Esophagus muscularis mucosa (tissue), 4 donors: ENCODE measurements around the gene CNP. TPM values are rescaled to one million over a fixed set of nuclear protein-coding genes. Genes with fewer than 3 reads are reported as not detected.

ENCODE experiments used
- DNase-seq: peaks from one replicate; pipeline ENCODE4 v3.0.0-alpha.2; 2017; ENCODE audit errors: extremely low spot score
- H3K27ac ChIP-seq, 4 donors: fragments of 200-600 bp; sonication (generic); replicated peaks in 1 of 4; 1 replicate in 3 of 4; 2 replicates in 1 of 4; pipeline ENCODE4 v1.5.1; 2016 to 2019; ENCODE audit warnings: mild to moderate bottlenecking in 1 of 4
- H3K27me3 ChIP-seq, 4 donors: fragments of 200-600 bp; sonication (generic); one replicate each; pipeline versions ENCODE4 v1.5.1 to v1.6.0; 2016 to 2019
- H3K36me3 ChIP-seq, 4 donors: fragments of 200-600 bp; sonication (generic); one replicate each; pipeline ENCODE4 v1.5.1; 2016 to 2019
- H3K4me1 ChIP-seq, 4 donors: fragments of 200-600 bp; sonication (generic); one replicate each; pipeline ENCODE4 v1.5.1; 2016 to 2019
- H3K4me3 ChIP-seq, 4 donors: fragments of 200-600 bp; sonication (generic); 1 replicate in 2 of 4; 2 replicates in 2 of 4; pipeline ENCODE4 v1.5.1; 2016 to 2019; ENCODE audit warnings: mild to moderate bottlenecking in 4 of 4, moderate library complexity in 1 of 4
- H3K9me3 ChIP-seq, 4 donors: fragments of 200-600 bp; sonication (generic); 1 replicate in 3 of 4; 2 replicates in 1 of 4; pipeline ENCODE4 v1.5.1; 2016 to 2019
- CTCF ChIP-seq, 3 experiments: fragments of 200-600 bp in 2 of 3; fragments of 450-650 bp in 1 of 3; sonication (generic) in 2 of 3; IDR thresholded peaks; one replicate each; pipeline ENCODE4 v1.5.1; 2017 to 2019; ENCODE audit warnings: antibody characterized with exemption in 3 of 3, mild to moderate bottlenecking in 2 of 3, moderate library complexity in 1 of 3
- EP300 ChIP-seq: sonication (generic); formaldehyde crosslinking; IDR thresholded peaks from one replicate; pipeline ENCODE4 v1.6.1; 2017; ENCODE audit warnings: antibody characterized with exemption
- POLR2A ChIP-seq: fragments of 450-650 bp; IDR thresholded peaks from one replicate; pipeline ENCODE4 v1.6.1; 2017; ENCODE audit warnings: antibody characterized with exemption, moderate library complexity, mild to moderate bottlenecking, low read depth
- POLR2AphosphoS5 ChIP-seq, 2 donors: sonication (generic); formaldehyde crosslinking; IDR thresholded peaks; one replicate each; pipeline ENCODE4 v1.6.1; 2017; ENCODE audit warnings: antibody characterized with exemption in 2 of 2
- WGBS: methylation state at CpG from one replicate; pipeline ENCODE4 v1.1.5; 2018; 5-methylcytosine and 5-hydroxymethylcytosine counted together
- intact Hi-C: fragments of 100-400 bp; cut with DNase I; formaldehyde crosslinking; loops from one replicate; pipeline ENCODE4 v1.15.1; 2023
- total RNA-seq, 4 donors: library from RNA; depleted of rRNA; stranded (reverse); fragments of >200 nt; gene quantifications; one replicate each; pipeline versions ENCODE4 v1.1.0 to v1.2.1, GENCODE V29; 2016

CNP gene
- total RNA-seq, 4 donors from 2014 or later, result 68.9 to 101 (median 78.5) TPM

- Histone ChIP-seq H3K4me1 (no peaks in the 10 kb centered on the region), H3K9me3 (no peaks in the 10 kb centered on the region), H3K36me3 (peaks cover 64 to 100% (median 92%) of the 10 kb centered on the region in 4 donors), H3K4me3 (no peak overlapping the region), H3K27ac (no peak overlapping the region), H3K27me3 (no peaks in the 10 kb centered on the region)
- intact Hi-C loops, result no loop called here
- 92% methylated on average over 1 of the region's 1 CpG for WGBS
- TF ChIP-seq EP300, result no peak
- TF ChIP-seq CTCF (IDR thresholded peaks at IDR 0.05), result no peak
- no peak for TF ChIP-seq POLR2A
- no peak for TF ChIP-seq POLR2AphosphoS5 (IDR thresholded peaks at IDR 0.05)
- DNase-seq, result no peak
These were observed 20.0 kb downstream of the CNP start for GRCh38 chr17:41986634-41987033.

- H3K9me3 ChIP-seq, result no peaks in the 10 kb centered on the region
- WGBS, result 87% methylated on average over 3 of the region's 3 CpGs
- no peak overlapping the region for H3K4me3 ChIP-seq
- TF ChIP-seq CTCF (IDR thresholded peaks at IDR 0.05) (no peak), POLR2AphosphoS5 (IDR thresholded peaks at IDR 0.05) (no peak), EP300 (no peak)
- intact Hi-C loops, result no loop called here
- no peaks in the 10 kb centered on the region for H3K27me3 ChIP-seq
- DNase-seq, result no peak
- H3K27ac ChIP-seq, result no peak overlapping the region
- peaks cover 0 to 4% (median 0%) of the 10 kb centered on the region in 4 donors for H3K4me1 ChIP-seq
- peaks cover 66 to 100% (median 92%) of the 10 kb centered on the region in 4 donors for H3K36me3 ChIP-seq
These were observed 21.0 kb downstream of the CNP start for GRCh38 chr17:41987642-41988041.

GRCh38 chr17:41988418-41988817 is 21.8 kb downstream of the CNP start:
- H3K9me3 ChIP-seq, result no peaks in the 10 kb centered on the region

GRCh38 chr17:41989702-41990419 is 23.3 kb downstream of the CNP start:
- intact Hi-C loops, result no loop called here
- Histone ChIP-seq H3K27me3 (no peaks in the 10 kb centered on the region), H3K4me3 (no peak overlapping the region), H3K9me3 (no peaks in the 10 kb centered on the region), H3K27ac (no peak overlapping the region), H3K4me1 (peaks cover 0 to 6% (median 0%) of the 10 kb centered on the region in 4 donors), H3K36me3 (peaks cover 66 to 99% (median 90%) of the 10 kb centered on the region in 4 donors)
- TF ChIP-seq POLR2A (no peak), CTCF (IDR thresholded peaks at IDR 0.05) (no peak), EP300 (no peak), POLR2AphosphoS5 (IDR thresholded peaks at IDR 0.05) (no peak)
- DNase-seq, result no peak
- WGBS, result 94% methylated on average over 5 of the region's 5 CpGs

More at GRCh38 chr17:41988418-41988817, 21.8 kb downstream of the CNP start:
- H3K27me3 ChIP-seq, result no peaks in the 10 kb centered on the region
- intact Hi-C loops, result no loop called here
- H3K27ac ChIP-seq, result no peak overlapping the region
- WGBS, result 94% methylated on average over 2 of the region's 2 CpGs
- no peak for DNase-seq
- H3K36me3 ChIP-seq, result peaks cover 71 to 99% (median 91%) of the 10 kb centered on the region in 4 donors
- TF ChIP-seq EP300 (no peak), POLR2AphosphoS5 (IDR thresholded peaks at IDR 0.05) (no peak), POLR2A (no peak), CTCF (IDR thresholded peaks at IDR 0.05) (no peak)
- no peak overlapping the region for H3K4me3 ChIP-seq
- H3K4me1 ChIP-seq, result peaks cover 0 to 6% (median 0%) of the 10 kb centered on the region in 4 donors
